ENCODE measurements around the gene MAP3K20. TPM values are rescaled to one million over a fixed set of nuclear protein-coding genes. Genes with fewer than 3 reads are reported as not detected.

MAP3K20 gene
- total and polyA plus RNA-seq, 2 of the 8 experiments (the other 6 are each of a cell fraction or from before 2014, with no cell fraction given), result 3.1 to 11.1 TPM

GRCh38 chr2:173204316-173204715 is 128.7 kb downstream of the MAP3K20 start:
- CTCF ChIA-PET (ENCODE audit: partially characterized antibody), result interaction anchor here (1.2 to 1.4 kb wide), 2 partner anchors 177 to 220 kb away, joined by 3 to 5 read pairs; no protein-coding TSS in a partner anchor
- no peak for DNase-seq (ENCODE audit: low read depth in 1 of 2, low spot score in 2 of 2)

More at GRCh38 chr2:173204316-173204715, 128.7 kb downstream of the MAP3K20 start:
- no peak for TF ChIP-seq RFX5 (IDR thresholded peaks at IDR 0.05; ENCODE audit: borderline replicate concordance, low read depth, low read length)
- TF ChIP-seq KDM1A (IDR thresholded peaks at IDR 0.05; ENCODE audit: borderline replicate concordance, low read length), result no peak
- Histone ChIP-seq H3K79me2 (ENCODE audit: control insufficient read depth in 1 of 2, insufficient read depth in 2 of 2, low read length in 2 of 2) (no peaks in the 10 kb centered on the region), H4K91ac (replicated peaks; ENCODE audit: insufficient read length, low read length) (no peak overlapping the region), H3K18ac (ENCODE audit: extremely low read depth, low read length) (no peak overlapping the region), H2BK5ac (ENCODE audit: low read depth, low read length) (no peak overlapping the region), H2BK120ac (replicated peaks; ENCODE audit: low read depth, low read length) (no peak overlapping the region), H2BK12ac (ENCODE audit: low read depth, low read length) (no peak overlapping the region), H3K9ac (replicated peaks in 1 of 4; ENCODE audit: extremely low read depth in 1 of 4, low read depth in 3 of 4, low read length in 3 of 4) (no peak overlapping the region), H4K20me1 (replicated peaks in 1 of 2; ENCODE audit: control insufficient read depth in 1 of 2, insufficient read depth in 2 of 2, low read length in 2 of 2) (no peaks in the 10 kb centered on the region), H2BK15ac (ENCODE audit: low read length) (no peak overlapping the region), H3K36me3 (ENCODE audit: control insufficient read depth in 2 of 4, insufficient read depth in 4 of 4, low read length in 3 of 4) (no peaks in the 10 kb centered on the region), H3K79me1 (ENCODE audit: low read depth, low read length) (no peaks in the 10 kb centered on the region), H3K27me3 (replicated peaks in 1 of 4; ENCODE audit: control insufficient read depth in 3 of 4, extremely low read depth in 1 of 4, insufficient read depth in 3 of 4, low read length in 3 of 4) (no peaks in the 10 kb centered on the region), H4K8ac (ENCODE audit: extremely low read depth, insufficient read depth, low read length) (no peak overlapping the region), H3K23ac (ENCODE audit: insufficient read length) (no peak overlapping the region), H3K27ac (ENCODE audit: low read depth, low read length) (no peak overlapping the region), H2AFZ (ENCODE audit: low read length) (no peak overlapping the region), H3K4me3 (ENCODE audit: extremely low read depth in 1 of 4, insufficient read depth in 2 of 4, low read depth in 3 of 4, low read length in 4 of 4) (no peak overlapping the region), H3K23me2 (ENCODE audit: low read depth, low read length) (no peaks in the 10 kb centered on the region), H2AK5ac (ENCODE audit: low read depth, low read length) (no peak overlapping the region), H4K5ac (ENCODE audit: insufficient read length, low read depth, low read length) (no peak overlapping the region), H3K14ac (ENCODE audit: insufficient read length) (no peak overlapping the region), H3K9me3 (ENCODE audit: insufficient read depth in 2 of 2, low read depth in 1 of 2, low read length in 1 of 2) (no peaks in the 10 kb centered on the region), H3K56ac (replicated peaks; ENCODE audit: insufficient read length, low read depth, low read length) (no peak overlapping the region), H3K4ac (replicated peaks; ENCODE audit: insufficient read length, low read depth, low read length) (no peak overlapping the region), H3K4me2 (ENCODE audit: insufficient read depth in 1 of 2, low read depth in 2 of 2, low read length in 2 of 2) (no peak overlapping the region), H2BK20ac (ENCODE audit: low read length) (no peak overlapping the region), H3K4me1 (replicated peaks in 1 of 4; ENCODE audit: control insufficient read depth in 3 of 4, insufficient read depth in 4 of 4, low read length in 3 of 4) (no peaks in the 10 kb centered on the region)
- FAIRE-seq, result no peak
- WGBS, 2 experiments (ENCODE audit: extremely low coverage in 1 of 2, insufficient coverage in 1 of 2, insufficient read length in 1 of 2, insufficient replicate concordance in 2 of 2, low coverage in 1 of 2, low lambda C conversion rate in 2 of 2, missing lambda C conversion rate in 1 of 2), result 47% methylated on average over 2 of the region's 2 CpGs; no CpG with 5 or more reads in 1 of the 2 experiments
- POLR2A ChIA-PET (ENCODE audit: partially characterized antibody), result no interaction called here

Measured in H1 (cell line).